HG02981 (cell line): Measurements from ENCODE around the gene MAP3K14.

Source experiments
- ATAC-seq: cut with Tn5 transposase; IDR thresholded peaks from one replicate; pipeline ENCODE4 v1.9.1; 2021; ENCODE audit warnings: mild to moderate bottlenecking, moderate library complexity; ENCODE audit not compliant: unreplicated experiment

MAP3K14 gene

GRCh38 chr17:45225051-45225700 is 91.6 kb downstream of the MAP3K14 start:
- no peak for ATAC-seq

GRCh38 chr17:45224671-45225050 is 92.2 kb downstream of the MAP3K14 start:
- ATAC-seq, result no peak

GRCh38 chr17:45223539-45224528 is 93.0 kb downstream of the MAP3K14 start:
- no peak for ATAC-seq

GRCh38 chr17:45222996-45223538 is 93.8 kb downstream of the MAP3K14 start:
- ATAC-seq, result no peak

GRCh38 chr17:45222289-45222995 is 94.4 kb downstream of the MAP3K14 start:
- no peak for ATAC-seq

GRCh38 chr17:45222014-45222288 is 94.9 kb downstream of the MAP3K14 start:
- no peak for ATAC-seq

- ATAC-seq, result no peak
Observed at GRCh38 chr17:45221081-45222013, 95.5 kb downstream of the MAP3K14 start, which contains the start of gene FMNL1. TSS of gene FMNL1 (plus strand) at chr17:45221885. CDS start at chr17:45222125, 240 bp downstream.

- no peak for ATAC-seq
Observed at GRCh38 chr17:45220079-45220478, 96.7 kb downstream of the MAP3K14 start.

GRCh38 chr17:45218895-45219661 is 97.7 kb downstream of the MAP3K14 start:
- ATAC-seq, result no peak
